Diencephalon (tissue), 1 donor: ENCODE measurements around the gene CNDP2. TPM values are rescaled to one million over a fixed set of nuclear protein-coding genes. Genes with fewer than 3 reads are reported as not detected.

Source experiments
- total RNA-seq: library from RNA; depleted of rRNA; stranded (reverse); fragments of >200 nt; gene quantifications from one replicate; pipeline ENCODE4 v1.2.3, GENCODE V29; 2014

CNDP2 gene
- 60.4 TPM for total RNA-seq

GRCh38 chr18:74495581-74496507 lies at the start of gene CNDP2:
TSS of gene CNDP2 (plus strand) at chr18:74496363. CDS start at chr18:74499974, 3,611 bp downstream.

GRCh38 chr18:74457043-74457724 lies 39.0 kb upstream of the CNDP2 start, which contains the start of gene DIPK1C:
TSS of gene DIPK1C (minus strand) at chr18:74457308. CDS start at chr18:74457259, 49 bp downstream.

GRCh38 chr18:74534150-74534969 lies 38.2 kb downstream of the CNDP2 start, which contains the start of gene CNDP1:
TSS of gene CNDP1 (plus strand) at chr18:74534500. CDS start at chr18:74534668, 168 bp downstream.

Other genes with a start within 250 kb of the CNDP2 start
- 23.5 TPM for gene CYB5A, start 204.4 kb upstream of the CNDP2 start, total RNA-seq
- gene C18orf63, start 180.5 kb upstream of the CNDP2 start, total RNA-seq, result not detected
- 15.9 TPM for gene DIPK1C, start 39.1 kb upstream of the CNDP2 start, total RNA-seq
- gene CNDP1, start 38.1 kb downstream of the CNDP2 start, total RNA-seq, result 0.23 TPM
- 27.2 TPM for gene ZNF407, start 101.5 kb downstream of the CNDP2 start, total RNA-seq